Vagina (tissue), 2 donors: ENCODE results near the gene NR3C2. TPM values are rescaled to one million over a fixed set of nuclear protein-coding genes. Genes with fewer than 3 reads are reported as not detected.

Experiments used
- DNase-seq, 2 donors: peaks; one replicate each; pipeline ENCODE4 v3.0.0-alpha.2; 2017; ENCODE audit errors: extremely low spot score in 2 of 2
- H3K27ac ChIP-seq: fragments of 200-600 bp; sonication (generic); one replicate; pipeline ENCODE4 v1.5.1; 2019
- H3K27me3 ChIP-seq: fragments of 200-600 bp; sonication (generic); one replicate; pipeline ENCODE4 v1.5.1; 2019
- H3K36me3 ChIP-seq, 2 donors: fragments of 200-600 bp; sonication (generic); one replicate each; pipeline ENCODE4 v1.5.1; 2017 to 2019
- H3K4me1 ChIP-seq: fragments of 200-600 bp; sonication (generic); one replicate; pipeline ENCODE4 v1.5.1; 2019
- H3K4me3 ChIP-seq, 2 donors: fragments of 200-600 bp; sonication (generic); 1 replicate in 1 of 2; 2 replicates in 1 of 2; pipeline ENCODE4 v1.5.1; 2016 to 2019
- H3K9me3 ChIP-seq: fragments of 200-600 bp; sonication (generic); one replicate; pipeline ENCODE4 v1.5.1; 2019
- POLR2A ChIP-seq, 2 donors: fragments of 450-650 bp; IDR thresholded peaks; one replicate each; pipeline ENCODE4 v1.6.1; 2017; ENCODE audit warnings: antibody characterized with exemption in 2 of 2, mild to moderate bottlenecking in 2 of 2, moderate library complexity in 2 of 2
- POLR2AphosphoS5 ChIP-seq, 2 donors: sonication (generic); formaldehyde crosslinking; IDR thresholded peaks; one replicate each; pipeline ENCODE4 v1.9.0; 2017; ENCODE audit warnings: antibody characterized with exemption in 2 of 2, mild to moderate bottlenecking in 2 of 2, low read depth in 1 of 2; ENCODE audit not compliant: insufficient read depth in 1 of 2
- intact Hi-C: fragments of 100-400 bp; cut with DNase I; formaldehyde crosslinking; loops from one replicate; pipeline ENCODE4 v1.15.1; 2023
- total RNA-seq: library from RNA; depleted of rRNA; stranded (reverse); fragments of >200 nt; gene quantifications from one replicate; pipeline ENCODE4 v1.2.3, GENCODE V29; 2016
- TF ChIP-seq, protein P1 (sequence below), 3 experiments: fragments of 450-650 bp in 2 of 3; fragments of 200-600 bp in 1 of 3; sonication (generic) in 1 of 3; IDR thresholded peaks; one replicate each; pipeline ENCODE4 v1.5.1; 2017 to 2019; ENCODE audit warnings: antibody characterized with exemption in 3 of 3, mild to moderate bottlenecking in 2 of 3, moderate library complexity in 2 of 3

The NR3C2 gene
- total RNA-seq, 1 donor from 2014 or later = 9.6 TPM

DNA sequence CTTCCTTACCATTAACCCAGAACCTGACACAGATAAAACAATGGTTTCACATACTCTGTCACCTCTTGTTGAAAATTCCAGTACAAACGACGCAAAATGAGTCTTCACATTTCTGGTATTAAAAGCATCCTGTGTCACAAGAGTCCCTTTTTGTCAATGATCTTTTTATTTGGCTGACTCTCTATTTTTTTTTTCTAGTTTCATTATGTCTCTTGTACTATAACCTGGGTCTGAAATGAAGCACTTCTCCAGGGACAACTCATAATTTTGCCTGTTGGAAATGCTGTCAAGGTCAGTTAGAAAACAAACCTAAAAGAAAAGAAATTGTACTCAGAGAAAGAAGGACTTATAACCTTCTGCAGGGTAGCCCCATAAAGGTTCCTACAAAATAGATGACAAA is 93.1 kb downstream of the NR3C2 start:
- H3K27ac ChIP-seq = no peak overlapping the region
- intact Hi-C loops = no loop called here
- H3K9me3 ChIP-seq = no peaks in the 10 kb centered on the region
- H3K4me1 ChIP-seq = no peaks in the 10 kb centered on the region
- TF ChIP-seq, protein P1, sequence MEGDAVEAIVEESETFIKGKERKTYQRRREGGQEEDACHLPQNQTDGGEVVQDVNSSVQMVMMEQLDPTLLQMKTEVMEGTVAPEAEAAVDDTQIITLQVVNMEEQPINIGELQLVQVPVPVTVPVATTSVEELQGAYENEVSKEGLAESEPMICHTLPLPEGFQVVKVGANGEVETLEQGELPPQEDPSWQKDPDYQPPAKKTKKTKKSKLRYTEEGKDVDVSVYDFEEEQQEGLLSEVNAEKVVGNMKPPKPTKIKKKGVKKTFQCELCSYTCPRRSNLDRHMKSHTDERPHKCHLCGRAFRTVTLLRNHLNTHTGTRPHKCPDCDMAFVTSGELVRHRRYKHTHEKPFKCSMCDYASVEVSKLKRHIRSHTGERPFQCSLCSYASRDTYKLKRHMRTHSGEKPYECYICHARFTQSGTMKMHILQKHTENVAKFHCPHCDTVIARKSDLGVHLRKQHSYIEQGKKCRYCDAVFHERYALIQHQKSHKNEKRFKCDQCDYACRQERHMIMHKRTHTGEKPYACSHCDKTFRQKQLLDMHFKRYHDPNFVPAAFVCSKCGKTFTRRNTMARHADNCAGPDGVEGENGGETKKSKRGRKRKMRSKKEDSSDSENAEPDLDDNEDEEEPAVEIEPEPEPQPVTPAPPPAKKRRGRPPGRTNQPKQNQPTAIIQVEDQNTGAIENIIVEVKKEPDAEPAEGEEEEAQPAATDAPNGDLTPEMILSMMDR (IDR thresholded peaks at IDR 0.05) = no peak
- no peak for TF ChIP-seq POLR2A (IDR thresholded peaks at IDR 0.05)
- no peak for TF ChIP-seq POLR2AphosphoS5 (IDR thresholded peaks at IDR 0.05; ENCODE audit: insufficient read depth in 1 of 2, low read depth in 1 of 2)
- H3K36me3 ChIP-seq = no peaks in the 10 kb centered on the region
- no peak overlapping the region for H3K4me3 ChIP-seq
- DNase-seq = no peak
- H3K27me3 ChIP-seq = no peaks in the 10 kb centered on the region

GRCh38 chr4:148346657-148347056 is 95.6 kb downstream of the NR3C2 start:
- Histone ChIP-seq H3K27me3 (no peaks in the 10 kb centered on the region), H3K4me1 (no peaks in the 10 kb centered on the region), H3K9me3 (no peaks in the 10 kb centered on the region), H3K4me3 (no peak overlapping the region), H3K27ac (no peak overlapping the region), H3K36me3 (no peaks in the 10 kb centered on the region)
- TF ChIP-seq, protein P1 (IDR thresholded peaks at IDR 0.05) = no peak
- TF ChIP-seq POLR2A (IDR thresholded peaks at IDR 0.05) (no peak), POLR2AphosphoS5 (IDR thresholded peaks at IDR 0.05; ENCODE audit: insufficient read depth in 1 of 2, low read depth in 1 of 2) (no peak)
- intact Hi-C loops = no loop called here
- DNase-seq = no peak

DNA sequence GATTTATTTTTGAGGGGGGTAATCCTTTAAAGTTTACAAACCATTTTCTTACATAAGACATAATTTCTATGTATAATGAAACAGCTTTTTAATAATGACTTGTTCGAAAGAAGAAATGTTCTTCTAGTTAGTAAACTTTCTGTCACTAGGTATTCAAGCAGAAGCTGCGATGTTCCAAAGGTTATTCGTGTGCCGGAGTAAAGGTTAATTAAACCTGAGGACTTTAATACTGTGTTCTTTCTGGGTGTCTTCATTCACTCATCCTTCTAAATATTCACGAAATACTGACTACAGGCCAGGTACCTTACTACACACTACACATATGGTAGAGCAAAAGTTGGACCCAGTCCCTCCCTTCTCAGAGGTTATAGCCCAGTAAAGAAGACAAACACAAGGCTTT is 96.7 kb downstream of the NR3C2 start:
- no peak for DNase-seq
- H3K36me3 ChIP-seq = no peaks in the 10 kb centered on the region
- no peaks in the 10 kb centered on the region for H3K4me1 ChIP-seq
- H3K9me3 ChIP-seq = no peaks in the 10 kb centered on the region
- H3K4me3 ChIP-seq = no peak overlapping the region
- intact Hi-C loops = no loop called here
- H3K27ac ChIP-seq = no peak overlapping the region
- H3K27me3 ChIP-seq = no peaks in the 10 kb centered on the region
- no peak for TF ChIP-seq POLR2AphosphoS5 (IDR thresholded peaks at IDR 0.05; ENCODE audit: insufficient read depth in 1 of 2, low read depth in 1 of 2)
- TF ChIP-seq POLR2A (IDR thresholded peaks at IDR 0.05) = no peak
- TF ChIP-seq, protein P1 (IDR thresholded peaks at IDR 0.05) = no peak

DNA sequence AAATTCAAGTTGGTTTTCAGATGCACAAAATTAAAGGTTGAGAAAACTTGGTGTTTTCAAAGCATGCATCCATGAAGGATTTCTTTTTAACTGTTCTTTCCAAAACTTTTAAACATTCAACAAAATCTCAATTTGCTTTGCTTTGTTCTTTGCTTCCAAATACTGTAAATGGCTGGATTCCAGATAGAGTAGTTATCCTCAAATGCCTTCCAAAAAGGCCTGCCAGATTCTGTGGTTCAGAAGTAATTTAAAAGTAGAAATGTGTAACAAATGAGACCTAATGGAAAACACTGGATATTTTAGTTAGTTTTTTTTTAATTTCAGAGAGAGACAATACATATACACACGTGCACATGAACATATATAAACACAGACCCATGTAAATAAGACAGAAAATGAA is 97.3 kb downstream of the NR3C2 start:
- Histone ChIP-seq H3K4me3 (no peak overlapping the region), H3K27ac (no peak overlapping the region), H3K4me1 (no peaks in the 10 kb centered on the region), H3K27me3 (no peaks in the 10 kb centered on the region), H3K36me3 (no peaks in the 10 kb centered on the region), H3K9me3 (no peaks in the 10 kb centered on the region)
- no peak for DNase-seq
- intact Hi-C loops = no loop called here
- TF ChIP-seq, protein P1 (IDR thresholded peaks at IDR 0.05) = no peak
- TF ChIP-seq POLR2A (IDR thresholded peaks at IDR 0.05) (no peak), POLR2AphosphoS5 (IDR thresholded peaks at IDR 0.05; ENCODE audit: insufficient read depth in 1 of 2, low read depth in 1 of 2) (no peak)

- H3K27ac ChIP-seq = no peak overlapping the region
- H3K4me3 ChIP-seq = no peak overlapping the region
- no peaks in the 10 kb centered on the region for H3K4me1 ChIP-seq
- no peak for DNase-seq
- intact Hi-C loops = no loop called here
- TF ChIP-seq, protein P1 (IDR thresholded peaks at IDR 0.05) = no peak
- no peak for TF ChIP-seq POLR2AphosphoS5 (IDR thresholded peaks at IDR 0.05; ENCODE audit: insufficient read depth in 1 of 2, low read depth in 1 of 2)
- TF ChIP-seq POLR2A (IDR thresholded peaks at IDR 0.05) = no peak
- H3K36me3 ChIP-seq = no peaks in the 10 kb centered on the region
- no peaks in the 10 kb centered on the region for H3K27me3 ChIP-seq
- no peaks in the 10 kb centered on the region for H3K9me3 ChIP-seq
Observed at GRCh38 chr4:148344352-148344751, 97.9 kb downstream of the NR3C2 start.
